ENCODE data around the gene IL17C.

IL17C gene

GRCh38 chr16:88654363-88655052, 16.1 kb downstream of the IL17C start:
- Histone ChIP-seq H3K9ac (ENCODE audit: low read length) (no peak overlapping the region), H3K4me2 (ENCODE audit: low read depth, low read length, poor library complexity, severe bottlenecking) (no peak overlapping the region), H4K20me1 (ENCODE audit: low read depth, low read length) (peaks cover 7% of the 10 kb centered on the region; the same call in 1 of the 2 replicates), H3K4me3 (ENCODE audit: insufficient read depth, low read length, poor library complexity, severe bottlenecking) (no peak overlapping the region), H3K9me3 (ENCODE audit: insufficient read depth, low read length) (no peaks in the 10 kb centered on the region), H3K27me3 (ENCODE audit: low read length) (no peaks in the 10 kb centered on the region), H3K36me3 (ENCODE audit: low read length) (no peaks in the 10 kb centered on the region), H3K27ac (ENCODE audit: low read depth, low read length) (no peak overlapping the region), H3K9me2 (replicated peaks; ENCODE audit: insufficient read depth, low read length) (no peaks in the 10 kb centered on the region), H3F3A (ENCODE audit: insufficient read depth) (no peaks in the 10 kb centered on the region), H2AFZ (ENCODE audit: low read depth, low read length, severe bottlenecking) (no peak overlapping the region), H3K79me2 (ENCODE audit: insufficient read depth, low read length) (peaks cover 19% of the 10 kb centered on the region)
- no peak for TF ChIP-seq EZH2phosphoT487 (conservative IDR thresholded peaks at IDR 0.05; ENCODE audit: low read length)
- no peak for TF ChIP-seq CTCF (IDR thresholded peaks at IDR 0.05; ENCODE audit: insufficient read depth, low read length, poor library complexity, severe bottlenecking)

- H3K27ac ChIP-seq (ENCODE audit: low read depth, low read length): no peak overlapping the region
- no peaks in the 10 kb centered on the region for H3F3A ChIP-seq (ENCODE audit: insufficient read depth)
- no peaks in the 10 kb centered on the region for H3K9me2 ChIP-seq (replicated peaks; ENCODE audit: insufficient read depth, low read length)
- H3K9ac ChIP-seq (ENCODE audit: low read length): no peak overlapping the region
- H2AFZ ChIP-seq (ENCODE audit: low read depth, low read length, severe bottlenecking): no peak overlapping the region
- H4K20me1 ChIP-seq (ENCODE audit: low read depth, low read length): peaks cover under 1% of the 10 kb centered on the region; the same call in 1 of the 2 replicates
- peaks cover 19% of the 10 kb centered on the region for H3K79me2 ChIP-seq (ENCODE audit: insufficient read depth, low read length)
- TF ChIP-seq EZH2phosphoT487 (conservative IDR thresholded peaks at IDR 0.05; ENCODE audit: low read length) (no peak), CTCF (IDR thresholded peaks at IDR 0.05; ENCODE audit: insufficient read depth, low read length, poor library complexity, severe bottlenecking) (no peak)
- H3K27me3 ChIP-seq (ENCODE audit: low read length): no peaks in the 10 kb centered on the region
- no peaks in the 10 kb centered on the region for H3K36me3 ChIP-seq (ENCODE audit: low read length)
- H3K9me3 ChIP-seq (ENCODE audit: insufficient read depth, low read length): no peaks in the 10 kb centered on the region
- no peak overlapping the region for H3K4me3 ChIP-seq (ENCODE audit: insufficient read depth, low read length, poor library complexity, severe bottlenecking)
- no peak overlapping the region for H3K4me2 ChIP-seq (ENCODE audit: low read depth, low read length, poor library complexity, severe bottlenecking)
Observed at GRCh38 chr16:88655053-88655732, 16.8 kb downstream of the IL17C start.

- no peaks in the 10 kb centered on the region for H3K27me3 ChIP-seq (ENCODE audit: low read length)
- H3K4me2 ChIP-seq (ENCODE audit: low read depth, low read length, poor library complexity, severe bottlenecking): no peak overlapping the region
- TF ChIP-seq CTCF (IDR thresholded peaks at IDR 0.05; ENCODE audit: insufficient read depth, low read length, poor library complexity, severe bottlenecking): no peak
- no peak for TF ChIP-seq EZH2phosphoT487 (conservative IDR thresholded peaks at IDR 0.05; ENCODE audit: low read length)
- H3K4me3 ChIP-seq (ENCODE audit: insufficient read depth, low read length, poor library complexity, severe bottlenecking): no peak overlapping the region
- H3K36me3 ChIP-seq (ENCODE audit: low read length): no peaks in the 10 kb centered on the region
- H3K79me2 ChIP-seq (ENCODE audit: insufficient read depth, low read length): peaks cover 18% of the 10 kb centered on the region
- no peaks in the 10 kb centered on the region for H3K9me2 ChIP-seq (replicated peaks; ENCODE audit: insufficient read depth, low read length)
- H3F3A ChIP-seq (ENCODE audit: insufficient read depth): no peaks in the 10 kb centered on the region
- H4K20me1 ChIP-seq (ENCODE audit: low read depth, low read length): no peaks in the 10 kb centered on the region
- no peaks in the 10 kb centered on the region for H3K9me3 ChIP-seq (ENCODE audit: insufficient read depth, low read length)
- H3K9ac ChIP-seq (ENCODE audit: low read length): no peak overlapping the region
- no peak overlapping the region for H2AFZ ChIP-seq (ENCODE audit: low read depth, low read length, severe bottlenecking)
- H3K27ac ChIP-seq (ENCODE audit: low read depth, low read length): no peak overlapping the region
Observed at GRCh38 chr16:88655733-88656281, 17.4 kb downstream of the IL17C start.

Data from SU-DHL-6 (cell line).